NCI-H524 treated with DMSO at 0.1 percent for 48 hours (cell line): Measurements from ENCODE around the gene GATD1.

Source experiments
- DNase-seq: peaks from one replicate; lab custom pipeline; 2025; lab: John Stamatoyannopoulos, UW

The GATD1 gene, protein sequence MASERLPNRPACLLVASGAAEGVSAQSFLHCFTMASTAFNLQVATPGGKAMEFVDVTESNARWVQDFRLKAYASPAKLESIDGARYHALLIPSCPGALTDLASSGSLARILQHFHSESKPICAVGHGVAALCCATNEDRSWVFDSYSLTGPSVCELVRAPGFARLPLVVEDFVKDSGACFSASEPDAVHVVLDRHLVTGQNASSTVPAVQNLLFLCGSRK

DNA sequence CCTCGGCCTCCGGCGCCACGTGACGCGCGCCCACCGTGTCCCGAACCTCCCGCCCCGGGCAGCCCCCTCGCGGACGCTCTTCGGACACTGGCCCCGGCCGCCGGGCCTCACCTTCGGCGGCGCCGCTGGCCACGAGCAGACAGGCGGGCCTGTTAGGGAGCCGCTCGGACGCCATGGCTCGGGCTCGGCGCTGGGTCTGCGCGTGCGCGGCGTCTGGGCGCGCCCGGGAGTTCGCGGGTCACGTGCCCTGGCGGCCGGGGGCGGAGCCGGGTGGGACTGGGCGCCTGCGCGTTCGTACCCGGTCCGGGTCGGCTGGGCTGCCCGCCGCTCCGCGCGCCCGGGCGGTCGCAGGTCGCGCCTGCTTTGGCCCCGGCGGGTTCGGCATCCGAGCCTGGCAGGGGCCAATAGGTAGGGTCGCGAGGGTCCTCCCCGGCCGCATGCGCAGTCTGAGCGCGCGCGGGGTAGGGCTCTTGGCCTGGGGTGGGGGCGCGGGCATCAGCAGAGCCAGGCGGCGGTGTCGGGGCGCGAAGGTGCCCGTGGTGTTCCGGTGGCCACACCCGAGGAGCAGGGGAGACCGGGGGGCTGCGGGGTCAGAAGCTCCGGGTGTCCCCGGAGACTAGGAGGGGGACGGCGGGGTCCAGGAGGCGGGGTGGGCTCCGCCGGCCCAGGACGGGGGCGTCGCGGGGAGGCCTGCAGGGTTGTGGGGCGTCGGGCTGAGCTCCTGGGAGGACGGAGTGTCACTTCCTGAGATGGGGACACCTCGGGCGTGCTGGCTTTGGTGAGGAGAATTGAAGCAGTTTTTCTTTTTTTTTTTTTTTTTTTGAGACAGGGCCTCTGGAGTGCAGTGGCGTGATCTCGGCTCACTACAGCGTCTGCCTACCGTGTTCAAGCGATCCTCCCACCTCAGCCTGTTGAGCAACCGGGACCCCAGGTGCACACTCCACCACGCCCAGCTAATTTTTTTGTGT lies at the start of gene GATD1:
TSS of gene GATD1 (minus strand) at position 200 of the 968 bp plus-strand sequence. CDS start at position 175, 25 bp downstream.
- DNase-seq, result no peak

DNA sequence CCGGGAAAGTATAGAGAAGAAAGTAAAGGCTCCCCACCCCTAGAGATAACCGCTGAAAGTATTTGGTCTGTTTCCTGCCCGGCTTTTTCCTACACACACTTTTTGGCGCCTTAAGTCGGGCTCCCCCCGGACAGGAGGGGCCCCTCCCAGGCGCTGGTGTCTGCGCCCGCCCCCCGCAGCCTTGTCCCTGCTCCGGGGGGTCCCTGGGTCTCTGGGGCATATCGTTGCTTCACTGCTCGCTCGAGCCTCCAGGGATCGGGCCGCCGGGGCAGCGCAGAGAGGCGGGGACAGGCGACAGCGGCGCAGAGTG lies 49.5 kb upstream of the GATD1 start:
- no peak for DNase-seq

GRCh38 chr11:826227-826621 lies 48.9 kb upstream of the GATD1 start:
- DNase-seq, result no peak

DNA sequence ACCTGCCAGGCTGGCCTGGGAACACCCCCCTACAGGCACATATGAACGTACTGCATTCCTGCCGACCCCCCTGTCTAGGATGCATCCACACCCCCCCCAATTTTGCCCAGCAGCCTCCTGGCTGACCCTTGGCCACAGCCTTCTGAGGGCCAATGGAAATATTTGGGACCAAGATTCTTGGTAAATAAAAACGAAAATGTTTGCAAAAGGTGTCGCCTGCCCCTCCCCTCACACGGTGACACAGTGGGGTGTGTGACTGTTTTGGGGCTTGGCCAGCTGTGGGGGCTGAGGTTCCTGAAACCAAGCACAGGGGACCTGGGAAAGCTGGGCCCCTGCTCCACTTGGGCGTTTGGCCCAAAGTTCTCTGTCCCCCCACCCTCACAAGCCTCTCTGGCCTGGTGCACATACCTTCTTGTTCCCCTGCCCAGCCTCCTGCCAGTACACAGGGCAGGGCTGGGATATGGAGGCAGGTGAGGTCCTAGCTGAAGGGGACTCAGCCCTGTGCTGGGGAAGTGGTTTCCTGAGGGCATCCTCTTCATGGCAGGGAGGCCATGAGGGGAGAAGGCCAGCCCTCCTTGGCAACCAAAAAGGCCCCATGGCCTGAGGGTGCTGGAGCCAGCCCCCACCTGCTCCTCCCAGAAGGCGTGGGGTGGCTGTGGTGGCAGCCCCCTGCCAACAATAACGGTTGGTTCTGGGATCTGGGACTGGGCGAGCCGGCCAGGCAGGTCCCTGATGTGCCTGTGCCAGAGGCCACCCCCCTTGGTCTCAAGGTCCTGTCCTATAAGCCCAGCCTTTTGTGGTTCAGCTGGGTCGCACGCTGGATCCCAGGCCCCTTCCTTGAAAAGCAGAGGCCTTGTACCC lies 48.3 kb upstream of the GATD1 start:
- DNase-seq, result no peak

GRCh38 chr11:824942-825341 lies 47.7 kb upstream of the GATD1 start:
- no peak for DNase-seq

GRCh38 chr11:824292-824880 lies 47.1 kb upstream of the GATD1 start:
- DNase-seq, result peak; percentile 32

- no peak for DNase-seq
Measured at GRCh38 chr11:823441-824291, 46.4 kb upstream of the GATD1 start.

- DNase-seq, result no peak
Measured at GRCh38 chr11:821512-822371, 44.5 kb upstream of the GATD1 start.

DNA sequence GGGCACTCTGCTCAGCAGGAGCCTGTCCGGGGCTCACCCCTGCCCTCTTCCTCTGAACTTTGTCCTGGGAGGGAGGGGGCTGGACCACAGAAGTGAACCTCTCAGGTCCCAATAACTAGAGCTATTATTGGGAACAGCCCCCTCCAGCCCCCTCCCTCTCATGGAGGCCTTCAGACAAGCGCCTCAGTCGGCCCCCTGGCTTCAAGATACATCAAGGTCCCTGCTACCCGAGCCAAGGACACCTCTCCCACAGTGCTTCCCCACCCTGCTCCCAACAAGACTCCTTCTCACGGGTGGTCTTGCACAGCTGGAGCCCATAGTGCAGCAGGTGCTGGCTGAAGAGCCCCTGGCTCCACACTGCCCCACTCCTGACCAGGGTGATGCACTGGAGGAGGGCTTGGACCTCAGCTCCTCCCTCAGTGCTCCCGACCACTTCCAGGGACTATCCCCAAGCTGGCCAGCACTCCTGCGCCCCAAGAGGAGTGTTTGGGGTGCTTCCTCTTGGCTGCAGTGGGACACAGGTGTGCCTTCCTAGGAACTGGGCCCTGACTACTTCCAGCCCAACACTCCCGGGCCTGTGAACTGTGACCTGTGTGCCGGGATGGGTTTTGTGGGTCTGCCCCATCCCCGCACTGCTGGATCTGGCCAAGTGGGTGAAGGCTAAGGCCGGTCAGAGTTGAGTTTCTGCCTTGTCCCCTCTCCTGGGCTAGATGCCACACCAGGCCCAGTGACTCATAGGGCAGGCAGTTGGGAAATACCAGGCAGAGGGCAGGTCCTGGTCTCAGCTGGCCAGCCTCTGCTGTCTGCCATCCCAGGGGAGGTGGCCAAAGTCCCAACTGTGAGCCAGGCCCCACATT lies 43.6 kb upstream of the GATD1 start:
- no peak for DNase-seq

- peak; percentile 29 for DNase-seq
Measured at GRCh38 chr11:819943-820649, 42.8 kb upstream of the GATD1 start.

- no peak for DNase-seq
Measured at GRCh38 chr11:819129-819931, 42.0 kb upstream of the GATD1 start.

GRCh38 chr11:818396-819128 lies 41.3 kb upstream of the GATD1 start, which contains the start of gene PNPLA2:
Gene PNPLA2, plus strand, starts transcription at chr11:818914. Its CDS starts 805 bp downstream, at chr11:819719.
- no peak for DNase-seq

GRCh38 chr11:816433-816779 lies 39.1 kb upstream of the GATD1 start:
- DNase-seq, result no peak

DNA sequence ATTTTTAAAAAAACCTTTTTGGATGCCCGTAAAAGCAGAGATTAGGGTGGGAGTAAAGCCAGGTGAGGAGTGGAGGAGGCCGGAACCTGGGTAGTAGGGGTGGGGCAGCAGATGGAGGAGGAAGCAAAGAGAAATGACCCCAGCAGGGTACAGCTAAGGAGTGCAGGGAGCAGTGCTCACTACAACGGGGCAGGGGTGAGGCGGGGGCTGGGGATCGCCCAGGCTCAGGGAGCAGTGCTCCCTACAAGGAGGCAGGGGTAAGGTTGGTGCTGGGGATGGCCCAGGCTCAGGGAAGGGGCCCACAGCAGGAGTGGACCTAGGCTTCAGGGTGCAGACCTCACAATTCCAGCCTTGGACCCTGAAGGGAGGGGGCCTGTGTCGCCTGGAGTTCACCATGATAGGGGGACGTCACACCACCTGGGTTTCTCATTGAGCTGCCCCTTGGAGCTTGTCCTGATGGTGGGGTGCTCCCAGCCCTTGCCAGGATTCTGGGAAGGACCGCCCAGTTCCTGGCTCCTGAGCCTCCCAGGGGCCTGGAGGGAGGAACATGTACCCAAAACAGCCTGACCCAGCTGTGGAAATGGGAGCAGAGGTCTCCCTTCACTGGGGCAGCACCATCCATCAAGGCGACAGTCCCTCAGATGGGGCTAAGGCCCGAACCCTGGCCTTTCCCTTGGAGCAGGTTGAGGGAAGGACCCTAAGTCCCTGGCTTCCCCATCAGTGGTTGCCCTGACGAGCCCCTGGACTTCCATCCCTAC lies 38.6 kb upstream of the GATD1 start:
- no peak for DNase-seq

DNA sequence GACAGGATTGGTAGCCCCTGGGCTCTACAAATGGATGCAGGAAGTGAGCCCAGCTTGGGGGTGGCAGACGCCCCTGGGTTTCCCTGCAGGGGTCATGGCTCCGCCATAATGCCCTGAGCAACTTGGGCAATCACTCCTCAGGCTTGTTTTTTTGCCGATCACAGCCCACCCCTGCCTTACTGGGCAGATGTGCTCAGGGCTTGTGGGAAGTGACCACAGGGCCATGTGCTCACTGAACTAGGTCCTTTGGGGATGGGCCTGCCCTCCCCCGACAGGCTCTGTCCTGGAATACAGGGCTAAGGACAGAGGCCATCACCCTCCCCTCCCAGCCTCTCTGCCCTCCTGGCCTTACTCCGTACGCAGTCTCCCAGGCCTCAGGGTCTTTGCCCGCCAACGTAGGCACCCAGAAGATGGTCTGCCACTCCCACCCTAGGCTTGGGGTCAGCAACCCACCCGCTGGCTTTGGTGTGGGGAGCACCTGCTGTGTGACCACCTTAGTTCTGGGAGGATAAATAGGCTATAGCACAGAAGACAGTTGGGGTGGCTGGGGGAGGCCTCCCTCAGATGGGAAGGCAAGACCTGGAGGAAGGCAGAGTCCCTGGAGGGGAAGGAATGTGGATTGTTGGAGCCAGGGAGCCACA lies 36.3 kb upstream of the GATD1 start:
- DNase-seq, result no peak

GRCh38 chr11:813072-813455 lies 35.8 kb upstream of the GATD1 start:
- no peak for DNase-seq
